Measurements from ENCODE around the gene SOCS3.

SOCS3 gene

GRCh38 chr17:78381601-78382232 lies 21.8 kb upstream of the SOCS3 start:
- peaks cover 64% of the 10 kb centered on the region for H3K36me3 Mint-ChIP-seq (ENCODE audit: low read depth)
- intact Hi-C loops (cut with micrococcal nuclease) = no loop called here
- peaks cover 82% of the 10 kb centered on the region for H3K4me1 Mint-ChIP-seq (ENCODE audit: low read depth)
- H3K27ac Mint-ChIP-seq = peak overlapping the region; percentile 88
- peak overlapping the region; percentile 25 for H3K4me3 Mint-ChIP-seq
- H3K9me3 Mint-ChIP-seq = no peaks in the 10 kb centered on the region
- H3K27me3 Mint-ChIP-seq = no peaks in the 10 kb centered on the region

- H3K27me3 Mint-ChIP-seq = no peaks in the 10 kb centered on the region
- peaks cover 80% of the 10 kb centered on the region for H3K4me1 Mint-ChIP-seq (ENCODE audit: low read depth)
- H3K27ac Mint-ChIP-seq = peak overlapping the region; percentile 88
- intact Hi-C loops (cut with micrococcal nuclease) = no loop called here
- peaks cover 50% of the 10 kb centered on the region for H3K36me3 Mint-ChIP-seq (ENCODE audit: low read depth)
- H3K9me3 Mint-ChIP-seq = no peaks in the 10 kb centered on the region
- peak overlapping the region; percentile 97 for H3K4me3 Mint-ChIP-seq
Observed at GRCh38 chr17:78380370-78380769, 20.5 kb upstream of the SOCS3 start.

GRCh38 chr17:78379131-78379491 lies 19.2 kb upstream of the SOCS3 start:
- Mint-ChIP-seq H3K27me3 (no peaks in the 10 kb centered on the region), H3K27ac (peak overlapping the region; percentile 88), H3K36me3 (ENCODE audit: low read depth) (peaks cover 39% of the 10 kb centered on the region), H3K9me3 (no peaks in the 10 kb centered on the region), H3K4me1 (ENCODE audit: low read depth) (peaks cover 80% of the 10 kb centered on the region), H3K4me3 (peak overlapping the region; percentile 97)
- intact Hi-C loops (cut with micrococcal nuclease) = no loop called here

GRCh38 chr17:78378225-78379130 lies 18.6 kb upstream of the SOCS3 start, which contains the start of gene PGS1:
TSS of gene PGS1 (plus strand) at chr17:78378649. CDS start at chr17:78378666, 17 bp downstream.
- H3K4me3 Mint-ChIP-seq = peak within 1 kb of the TSS; percentile 97
- H3K4me1 Mint-ChIP-seq (ENCODE audit: low read depth) = peaks cover 76% of the 10 kb centered on the region
- peaks cover 39% of the 10 kb centered on the region for H3K36me3 Mint-ChIP-seq (ENCODE audit: low read depth)
- intact Hi-C loops (cut with micrococcal nuclease) = no loop called here
- no peaks in the 10 kb centered on the region for H3K9me3 Mint-ChIP-seq
- peak within 1 kb of the TSS; percentile 88 for H3K27ac Mint-ChIP-seq
- H3K27me3 Mint-ChIP-seq = no peaks in the 10 kb centered on the region

GRCh38 chr17:78377858-78378224 lies 18.0 kb upstream of the SOCS3 start:
- H3K27me3 Mint-ChIP-seq = no peaks in the 10 kb centered on the region
- H3K27ac Mint-ChIP-seq = peak overlapping the region; percentile 88
- intact Hi-C loops (cut with micrococcal nuclease) = no loop called here
- peak overlapping the region; percentile 97 for H3K4me3 Mint-ChIP-seq
- H3K9me3 Mint-ChIP-seq = no peaks in the 10 kb centered on the region
- H3K4me1 Mint-ChIP-seq (ENCODE audit: low read depth) = peaks cover 75% of the 10 kb centered on the region
- H3K36me3 Mint-ChIP-seq (ENCODE audit: low read depth) = peaks cover 35% of the 10 kb centered on the region

GRCh38 chr17:78376161-78376560 lies 16.3 kb upstream of the SOCS3 start:
- Mint-ChIP-seq H3K36me3 (ENCODE audit: low read depth) (peaks cover 21% of the 10 kb centered on the region), H3K4me3 (no peak overlapping the region), H3K27ac (peak overlapping the region; percentile 79), H3K4me1 (ENCODE audit: low read depth) (peaks cover 61% of the 10 kb centered on the region), H3K9me3 (no peaks in the 10 kb centered on the region), H3K27me3 (no peaks in the 10 kb centered on the region)
- intact Hi-C loops (cut with micrococcal nuclease) = no loop called here

GRCh38 chr17:78375401-78376151 lies 15.7 kb upstream of the SOCS3 start:
- no peak overlapping the region for H3K4me3 Mint-ChIP-seq
- H3K9me3 Mint-ChIP-seq = no peaks in the 10 kb centered on the region
- H3K36me3 Mint-ChIP-seq (ENCODE audit: low read depth) = peaks cover 15% of the 10 kb centered on the region
- peaks cover 55% of the 10 kb centered on the region for H3K4me1 Mint-ChIP-seq (ENCODE audit: low read depth)
- H3K27ac Mint-ChIP-seq = peak overlapping the region; percentile 79
- intact Hi-C loops (cut with micrococcal nuclease) = no loop called here
- H3K27me3 Mint-ChIP-seq = no peaks in the 10 kb centered on the region

GRCh38 chr17:78374631-78375274 lies 14.9 kb upstream of the SOCS3 start:
- no peaks in the 10 kb centered on the region for H3K9me3 Mint-ChIP-seq
- peaks cover 8% of the 10 kb centered on the region for H3K36me3 Mint-ChIP-seq (ENCODE audit: low read depth)
- peaks cover 1% of the 10 kb centered on the region for H3K27me3 Mint-ChIP-seq
- H3K4me1 Mint-ChIP-seq (ENCODE audit: low read depth) = peaks cover 49% of the 10 kb centered on the region
- intact Hi-C loops (cut with micrococcal nuclease) = no loop called here
- H3K27ac Mint-ChIP-seq = peak overlapping the region; percentile 79
- H3K4me3 Mint-ChIP-seq = no peak overlapping the region

GRCh38 chr17:78374189-78374588 lies 14.3 kb upstream of the SOCS3 start:
- peaks cover 7% of the 10 kb centered on the region for H3K36me3 Mint-ChIP-seq (ENCODE audit: low read depth)
- intact Hi-C loops (cut with micrococcal nuclease) = no loop called here
- no peak overlapping the region for H3K4me3 Mint-ChIP-seq
- no peaks in the 10 kb centered on the region for H3K9me3 Mint-ChIP-seq
- H3K27me3 Mint-ChIP-seq = peaks cover 2% of the 10 kb centered on the region
- peaks cover 45% of the 10 kb centered on the region for H3K4me1 Mint-ChIP-seq (ENCODE audit: low read depth)
- peak overlapping the region; percentile 79 for H3K27ac Mint-ChIP-seq

- H3K36me3 Mint-ChIP-seq (ENCODE audit: low read depth) = no peaks in the 10 kb centered on the region
- H3K9me3 Mint-ChIP-seq = no peaks in the 10 kb centered on the region
- no peak overlapping the region for H3K4me3 Mint-ChIP-seq
- H3K4me1 Mint-ChIP-seq (ENCODE audit: low read depth) = peaks cover 41% of the 10 kb centered on the region
- intact Hi-C loops (cut with micrococcal nuclease) = no loop called here
- peaks cover 2% of the 10 kb centered on the region for H3K27me3 Mint-ChIP-seq
- H3K27ac Mint-ChIP-seq = peak overlapping the region; percentile 2
Observed at GRCh38 chr17:78372841-78373240, 13.0 kb upstream of the SOCS3 start.

GRCh38 chr17:78371056-78371455 lies 11.2 kb upstream of the SOCS3 start:
- Mint-ChIP-seq H3K9me3 (no peaks in the 10 kb centered on the region), H3K4me1 (ENCODE audit: low read depth) (peaks cover 35% of the 10 kb centered on the region), H3K27ac (no peak overlapping the region), H3K36me3 (ENCODE audit: low read depth) (no peaks in the 10 kb centered on the region), H3K27me3 (peaks cover 16% of the 10 kb centered on the region), H3K4me3 (no peak overlapping the region)
- intact Hi-C loops (cut with micrococcal nuclease) = no loop called here

GRCh38 chr17:78369791-78370381 lies 10.0 kb upstream of the SOCS3 start:
- intact Hi-C loops (cut with micrococcal nuclease) = no loop called here
- peaks cover 34% of the 10 kb centered on the region for H3K4me1 Mint-ChIP-seq (ENCODE audit: low read depth)
- no peaks in the 10 kb centered on the region for H3K9me3 Mint-ChIP-seq
- H3K4me3 Mint-ChIP-seq = no peak overlapping the region
- H3K27me3 Mint-ChIP-seq = peaks cover 28% of the 10 kb centered on the region
- peak overlapping the region; percentile 17 for H3K27ac Mint-ChIP-seq
- no peaks in the 10 kb centered on the region for H3K36me3 Mint-ChIP-seq (ENCODE audit: low read depth)

- H3K9me3 Mint-ChIP-seq = no peaks in the 10 kb centered on the region
- H3K36me3 Mint-ChIP-seq (ENCODE audit: low read depth) = no peaks in the 10 kb centered on the region
- intact Hi-C loops (cut with micrococcal nuclease) = no loop called here
- H3K27ac Mint-ChIP-seq = peak overlapping the region; percentile 61
- no peak overlapping the region for H3K4me3 Mint-ChIP-seq
- H3K27me3 Mint-ChIP-seq = peaks cover 35% of the 10 kb centered on the region
- H3K4me1 Mint-ChIP-seq (ENCODE audit: low read depth) = peaks cover 33% of the 10 kb centered on the region
Observed at GRCh38 chr17:78368854-78369495, 9.1 kb upstream of the SOCS3 start.

Measured in dendritic cell treated with granulocyte-macrophage colony-stimulating factor and Interleukin-4, amounts not matched to agents 40 ng/mL and 50 ng/mL, for 4 days (primary cell).